LNCAP (cell line): ENCODE results near the gene OPN1MW2.
"Not testable (repeated sequence)": the region's sequence is repeated elsewhere in the genome, so short reads cannot be mapped to it uniquely, and the experiment has no call there.

Source experiments
- TF ChIP-seq, protein P1 (sequence below): fragments of 450-650 bp; IDR thresholded peaks from 2 replicates; pipeline ENCODE4 v1.5.1; 2017; ENCODE audit warnings: mild to moderate bottlenecking

OPN1MW2 gene

DNA sequence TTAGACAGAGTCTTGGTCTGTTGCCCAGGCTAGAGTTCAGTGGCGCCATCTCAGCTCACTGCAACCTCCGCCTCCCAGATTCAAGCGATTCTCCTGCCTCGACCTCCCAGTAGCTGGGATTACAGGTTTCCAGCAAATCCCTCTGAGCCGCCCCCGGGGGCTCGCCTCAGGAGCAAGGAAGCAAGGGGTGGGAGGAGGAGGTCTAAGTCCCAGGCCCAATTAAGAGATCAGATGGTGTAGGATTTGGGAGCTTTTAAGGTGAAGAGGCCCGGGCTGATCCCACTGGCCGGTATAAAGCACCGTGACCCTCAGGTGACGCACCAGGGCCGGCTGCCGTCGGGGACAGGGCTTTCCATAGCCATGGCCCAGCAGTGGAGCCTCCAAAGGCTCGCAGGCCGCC lies at the start of gene OPN1MW2:
TSS of gene OPN1MW2 (plus strand) at position 301 of the 400 bp plus-strand sequence. CDS start at position 361, 60 bp downstream.
- TF ChIP-seq, protein P1, sequence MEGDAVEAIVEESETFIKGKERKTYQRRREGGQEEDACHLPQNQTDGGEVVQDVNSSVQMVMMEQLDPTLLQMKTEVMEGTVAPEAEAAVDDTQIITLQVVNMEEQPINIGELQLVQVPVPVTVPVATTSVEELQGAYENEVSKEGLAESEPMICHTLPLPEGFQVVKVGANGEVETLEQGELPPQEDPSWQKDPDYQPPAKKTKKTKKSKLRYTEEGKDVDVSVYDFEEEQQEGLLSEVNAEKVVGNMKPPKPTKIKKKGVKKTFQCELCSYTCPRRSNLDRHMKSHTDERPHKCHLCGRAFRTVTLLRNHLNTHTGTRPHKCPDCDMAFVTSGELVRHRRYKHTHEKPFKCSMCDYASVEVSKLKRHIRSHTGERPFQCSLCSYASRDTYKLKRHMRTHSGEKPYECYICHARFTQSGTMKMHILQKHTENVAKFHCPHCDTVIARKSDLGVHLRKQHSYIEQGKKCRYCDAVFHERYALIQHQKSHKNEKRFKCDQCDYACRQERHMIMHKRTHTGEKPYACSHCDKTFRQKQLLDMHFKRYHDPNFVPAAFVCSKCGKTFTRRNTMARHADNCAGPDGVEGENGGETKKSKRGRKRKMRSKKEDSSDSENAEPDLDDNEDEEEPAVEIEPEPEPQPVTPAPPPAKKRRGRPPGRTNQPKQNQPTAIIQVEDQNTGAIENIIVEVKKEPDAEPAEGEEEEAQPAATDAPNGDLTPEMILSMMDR = not testable (repeated sequence)

DNA sequence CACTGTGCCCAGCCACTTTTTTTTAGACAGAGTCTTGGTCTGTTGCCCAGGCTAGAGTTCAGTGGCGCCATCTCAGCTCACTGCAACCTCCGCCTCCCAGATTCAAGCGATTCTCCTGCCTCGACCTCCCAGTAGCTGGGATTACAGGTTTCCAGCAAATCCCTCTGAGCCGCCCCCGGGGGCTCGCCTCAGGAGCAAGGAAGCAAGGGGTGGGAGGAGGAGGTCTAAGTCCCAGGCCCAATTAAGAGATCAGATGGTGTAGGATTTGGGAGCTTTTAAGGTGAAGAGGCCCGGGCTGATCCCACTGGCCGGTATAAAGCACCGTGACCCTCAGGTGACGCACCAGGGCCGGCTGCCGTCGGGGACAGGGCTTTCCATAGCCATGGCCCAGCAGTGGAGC lies 37.3 kb upstream of the OPN1MW2 start, which contains the start of gene OPN1MW:
TSS of gene OPN1MW (plus strand) at position 301 of the 400 bp plus-strand sequence. CDS start at position 383, 82 bp downstream.
- TF ChIP-seq, protein P1 = not testable (repeated sequence)

DNA sequence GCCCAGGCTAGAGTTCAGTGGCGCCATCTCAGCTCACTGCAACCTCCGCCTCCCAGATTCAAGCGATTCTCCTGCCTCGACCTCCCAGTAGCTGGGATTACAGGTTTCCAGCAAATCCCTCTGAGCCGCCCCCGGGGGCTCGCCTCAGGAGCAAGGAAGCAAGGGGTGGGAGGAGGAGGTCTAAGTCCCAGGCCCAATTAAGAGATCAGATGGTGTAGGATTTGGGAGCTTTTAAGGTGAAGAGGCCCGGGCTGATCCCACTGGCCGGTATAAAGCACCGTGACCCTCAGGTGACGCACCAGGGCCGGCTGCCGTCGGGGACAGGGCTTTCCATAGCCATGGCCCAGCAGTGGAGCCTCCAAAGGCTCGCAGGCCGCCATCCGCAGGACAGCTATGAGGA lies 37.7 kb downstream of the OPN1MW2 start, which contains the start of gene OPN1MW3:
TSS of gene OPN1MW3 (plus strand) at position 301 of the 400 bp plus-strand sequence. CDS start at position 339, 38 bp downstream.
- TF ChIP-seq, protein P1 = not testable (repeated sequence)
